Neural cell (in vitro differentiated cells): Measurements from ENCODE around the gene KBTBD13. TPM values are rescaled to one million over a fixed set of nuclear protein-coding genes. Genes with fewer than 3 reads are reported as not detected.
"Not testable (repeated sequence)": the region's sequence is repeated elsewhere in the genome, so short reads cannot be mapped to it uniquely, and the experiment has no call there.

ENCODE experiments used
- H2AFZ ChIP-seq: fragments of 200-600, 300-800 bp; sonication (generic), shearing (Covaris generic); 2 replicates; pipeline ENCODE4 v1.6.0; 2014; ENCODE audit warnings: low read depth, mild to moderate bottlenecking, antibody characterized with exemption, low read length, moderate library complexity
- H3F3A ChIP-seq: fragments of 200-600 bp; shearing (Covaris generic); 2 replicates; pipeline ENCODE4 v1.6.1; 2016; ENCODE audit warnings: mild to moderate bottlenecking, moderate library complexity, mixed read lengths, antibody characterized with exemption, low read length; ENCODE audit not compliant: insufficient read depth, poor library complexity, severe bottlenecking
- H3K27ac ChIP-seq: fragments of 200-600, 300-800 bp; sonication (generic), shearing (Covaris generic); 2 replicates; pipeline ENCODE4 v1.5.1; 2014; ENCODE audit warnings: mild to moderate bottlenecking, low read length, moderate library complexity
- H3K27me3 ChIP-seq: fragments of 300-800, 200-600 bp; sonication (generic), shearing (Covaris generic); 2 replicates; pipeline ENCODE4 v1.6.0; 2014; ENCODE audit warnings: mild to moderate bottlenecking, low read depth, low read length, moderate library complexity; ENCODE audit not compliant: insufficient read depth
- H3K36me3 ChIP-seq: fragments of 300-800, 200-600 bp; sonication (generic), shearing (Covaris generic); 2 replicates; pipeline ENCODE4 v1.5.1; 2014; ENCODE audit warnings: mild to moderate bottlenecking, antibody characterized with exemption, low read length, moderate library complexity; ENCODE audit not compliant: insufficient read depth
- H3K4me2 ChIP-seq: fragments of 300-800, 200-600 bp; sonication (generic), shearing (Covaris generic); 2 replicates; pipeline ENCODE4 v1.6.0; 2014; ENCODE audit warnings: mild to moderate bottlenecking, low read length
- H3K4me3 ChIP-seq: fragments of 300-800, 200-600 bp; sonication (generic), shearing (Covaris generic); 2 replicates; pipeline ENCODE4 v1.5.1; 2014; ENCODE audit warnings: mild to moderate bottlenecking, low read length, moderate library complexity
- H3K79me2 ChIP-seq: fragments of 200-600 bp; shearing (Covaris generic); replicated peaks from 2 replicates; pipeline ENCODE4 v1.6.0; 2014; ENCODE audit warnings: mild to moderate bottlenecking, low read length, moderate library complexity; ENCODE audit not compliant: insufficient read depth
- H3K9ac ChIP-seq: fragments of 300-800, 200-600 bp; sonication (generic), shearing (Covaris generic); 2 replicates; pipeline ENCODE4 v1.6.1; 2016; ENCODE audit warnings: mild to moderate bottlenecking, low read length, mixed read lengths
- H3K9me2 ChIP-seq: fragments of 200-600 bp; shearing (Covaris generic); 2 replicates; pipeline ENCODE4 v1.6.1; 2016; ENCODE audit warnings: mild to moderate bottlenecking, low read length, mixed read lengths; ENCODE audit not compliant: insufficient read depth
- H3K9me3 ChIP-seq: fragments of 200-600, 300-800 bp; sonication (generic), shearing (Covaris generic); 2 replicates; pipeline ENCODE4 v1.6.1; 2016; ENCODE audit warnings: mild to moderate bottlenecking, mixed run types, low read length, moderate library complexity, mixed read lengths
- H4K20me1 ChIP-seq: fragments of 200-600 bp; shearing (Covaris generic); 2 replicates; pipeline ENCODE4 v1.6.1; 2016; ENCODE audit warnings: mild to moderate bottlenecking, mixed run types; ENCODE audit not compliant: insufficient read depth
- EP300 ChIP-seq: fragments of 450-650 bp; conservative IDR thresholded peaks from 2 replicates; pipeline ENCODE4 v1.6.1; 2014; ENCODE audit warnings: antibody characterized with exemption, mild to moderate bottlenecking, moderate library complexity; ENCODE audit not compliant: poor library complexity, severe bottlenecking
- EZH2 ChIP-seq: fragments of 200-600, 300-800 bp; shearing (Covaris generic), sonication (generic); IDR thresholded peaks from 2 replicates; pipeline ENCODE4 v1.6.1; 2014; ENCODE audit warnings: antibody characterized with exemption, low read length, borderline replicate concordance, mild to moderate bottlenecking; ENCODE audit not compliant: insufficient read depth, poor library complexity, severe bottlenecking
- MXI1 ChIP-seq: fragments of 450-650 bp; conservative IDR thresholded peaks from 2 replicates; pipeline ENCODE4 v1.6.1; 2014; ENCODE audit warnings: antibody characterized with exemption, mild to moderate bottlenecking; ENCODE audit not compliant: poor library complexity, severe bottlenecking
- POLR2AphosphoS5 ChIP-seq: IDR thresholded peaks from 2 replicates; pipeline ENCODE4 v1.6.1; 2012
- RAD21 ChIP-seq: fragments of 450-650 bp; conservative IDR thresholded peaks from 2 replicates; pipeline ENCODE4 v1.6.1; 2014; ENCODE audit warnings: antibody characterized with exemption, mild to moderate bottlenecking, moderate library complexity
- SMC3 ChIP-seq: fragments of 450-650 bp; conservative IDR thresholded peaks from 2 replicates; pipeline ENCODE4 v1.6.1; 2014; ENCODE audit warnings: antibody characterized with exemption, mild to moderate bottlenecking, moderate library complexity; ENCODE audit not compliant: poor library complexity
- TAF1 ChIP-seq: IDR thresholded peaks from 2 replicates; pipeline ENCODE4 v1.6.1; 2012; ENCODE audit warnings: low read depth
- polyA plus RNA-seq: library from polyadenylated mRNA; depleted of rRNA; stranded (reverse); fragments of >200 nt; gene quantifications from 2 replicates; pipeline ENCODE4 v1.2.3, GENCODE V29; 2014
- TF ChIP-seq, protein P1 (sequence below): IDR thresholded peaks from 2 replicates; pipeline ENCODE4 v1.6.1; 2012; ENCODE audit warnings: borderline replicate concordance
- TF ChIP-seq, protein P2 (sequence below): fragments of 450-650 bp; IDR thresholded peaks from 2 replicates; pipeline ENCODE4 v1.5.1; 2014; ENCODE audit warnings: antibody characterized with exemption, mild to moderate bottlenecking, moderate library complexity; ENCODE audit not compliant: poor library complexity, severe bottlenecking

KBTBD13 gene
- polyA plus RNA-seq, 1 donor from 2014 or later = not detected

DNA sequence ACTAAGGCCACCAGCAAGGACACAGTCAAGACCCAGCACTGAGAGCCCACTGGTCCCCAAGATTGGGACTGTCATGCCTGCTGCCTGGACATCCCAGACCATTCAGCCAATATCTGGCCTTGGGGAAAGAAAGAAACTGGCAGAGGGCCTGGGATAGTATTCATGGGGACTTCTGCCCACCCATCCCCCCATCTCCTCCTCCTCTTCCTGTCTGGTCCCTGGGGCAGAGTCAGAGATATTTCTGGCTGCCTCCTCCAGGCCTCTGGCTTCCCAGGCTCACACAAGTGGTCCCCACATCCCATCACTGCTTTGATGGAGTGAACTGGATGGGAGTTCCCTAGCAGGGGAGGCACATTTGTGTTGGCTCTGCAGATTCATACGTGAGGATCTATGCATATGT lies 4.5 kb upstream of the KBTBD13 start (continued):
- TF ChIP-seq EZH2 (no peak), MXI1 (no peak)

DNA sequence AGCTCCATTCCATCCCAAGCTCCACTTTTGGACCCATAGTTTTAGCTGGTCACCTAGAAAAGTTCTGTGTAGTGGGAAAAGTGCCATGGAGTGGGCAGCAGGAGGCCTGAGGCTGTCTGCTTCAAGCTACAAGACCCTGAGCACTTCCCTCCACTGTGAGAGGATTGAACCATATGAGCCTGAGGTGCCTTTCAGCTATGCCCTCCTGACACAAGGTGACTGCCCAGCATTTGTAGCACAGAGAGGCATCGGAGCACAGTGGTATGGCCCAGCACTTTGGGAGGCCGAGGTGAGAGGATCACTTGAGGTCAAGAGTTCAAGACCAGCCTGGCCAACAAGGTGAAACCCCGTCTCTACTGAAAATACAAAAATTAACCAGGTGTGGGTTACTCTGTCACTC lies 3.9 kb upstream of the KBTBD13 start:
- Histone ChIP-seq H3K27me3 (peaks cover 9% of the 10 kb centered on the region), H3K9ac (no peak overlapping the region), H3K4me2 (no peak overlapping the region), H3F3A (no peaks in the 10 kb centered on the region), H3K9me3 (no peaks in the 10 kb centered on the region), H3K9me2 (no peaks in the 10 kb centered on the region), H2AFZ (no peak overlapping the region), H3K36me3 (no peaks in the 10 kb centered on the region), H4K20me1 (no peaks in the 10 kb centered on the region), H3K27ac (no peak overlapping the region), H3K4me3 (no peak overlapping the region), H3K79me2 (no peaks in the 10 kb centered on the region)
- TF ChIP-seq SMC3 (no peak), EP300 (no peak), EZH2 (no peak), RAD21 (no peak), POLR2AphosphoS5 (no peak), TAF1 (no peak), MXI1 (no peak)
- TF ChIP-seq, protein P1, sequence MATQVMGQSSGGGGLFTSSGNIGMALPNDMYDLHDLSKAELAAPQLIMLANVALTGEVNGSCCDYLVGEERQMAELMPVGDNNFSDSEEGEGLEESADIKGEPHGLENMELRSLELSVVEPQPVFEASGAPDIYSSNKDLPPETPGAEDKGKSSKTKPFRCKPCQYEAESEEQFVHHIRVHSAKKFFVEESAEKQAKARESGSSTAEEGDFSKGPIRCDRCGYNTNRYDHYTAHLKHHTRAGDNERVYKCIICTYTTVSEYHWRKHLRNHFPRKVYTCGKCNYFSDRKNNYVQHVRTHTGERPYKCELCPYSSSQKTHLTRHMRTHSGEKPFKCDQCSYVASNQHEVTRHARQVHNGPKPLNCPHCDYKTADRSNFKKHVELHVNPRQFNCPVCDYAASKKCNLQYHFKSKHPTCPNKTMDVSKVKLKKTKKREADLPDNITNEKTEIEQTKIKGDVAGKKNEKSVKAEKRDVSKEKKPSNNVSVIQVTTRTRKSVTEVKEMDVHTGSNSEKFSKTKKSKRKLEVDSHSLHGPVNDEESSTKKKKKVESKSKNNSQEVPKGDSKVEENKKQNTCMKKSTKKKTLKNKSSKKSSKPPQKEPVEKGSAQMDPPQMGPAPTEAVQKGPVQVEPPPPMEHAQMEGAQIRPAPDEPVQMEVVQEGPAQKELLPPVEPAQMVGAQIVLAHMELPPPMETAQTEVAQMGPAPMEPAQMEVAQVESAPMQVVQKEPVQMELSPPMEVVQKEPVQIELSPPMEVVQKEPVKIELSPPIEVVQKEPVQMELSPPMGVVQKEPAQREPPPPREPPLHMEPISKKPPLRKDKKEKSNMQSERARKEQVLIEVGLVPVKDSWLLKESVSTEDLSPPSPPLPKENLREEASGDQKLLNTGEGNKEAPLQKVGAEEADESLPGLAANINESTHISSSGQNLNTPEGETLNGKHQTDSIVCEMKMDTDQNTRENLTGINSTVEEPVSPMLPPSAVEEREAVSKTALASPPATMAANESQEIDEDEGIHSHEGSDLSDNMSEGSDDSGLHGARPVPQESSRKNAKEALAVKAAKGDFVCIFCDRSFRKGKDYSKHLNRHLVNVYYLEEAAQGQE = no peak
- TF ChIP-seq, protein P2, sequence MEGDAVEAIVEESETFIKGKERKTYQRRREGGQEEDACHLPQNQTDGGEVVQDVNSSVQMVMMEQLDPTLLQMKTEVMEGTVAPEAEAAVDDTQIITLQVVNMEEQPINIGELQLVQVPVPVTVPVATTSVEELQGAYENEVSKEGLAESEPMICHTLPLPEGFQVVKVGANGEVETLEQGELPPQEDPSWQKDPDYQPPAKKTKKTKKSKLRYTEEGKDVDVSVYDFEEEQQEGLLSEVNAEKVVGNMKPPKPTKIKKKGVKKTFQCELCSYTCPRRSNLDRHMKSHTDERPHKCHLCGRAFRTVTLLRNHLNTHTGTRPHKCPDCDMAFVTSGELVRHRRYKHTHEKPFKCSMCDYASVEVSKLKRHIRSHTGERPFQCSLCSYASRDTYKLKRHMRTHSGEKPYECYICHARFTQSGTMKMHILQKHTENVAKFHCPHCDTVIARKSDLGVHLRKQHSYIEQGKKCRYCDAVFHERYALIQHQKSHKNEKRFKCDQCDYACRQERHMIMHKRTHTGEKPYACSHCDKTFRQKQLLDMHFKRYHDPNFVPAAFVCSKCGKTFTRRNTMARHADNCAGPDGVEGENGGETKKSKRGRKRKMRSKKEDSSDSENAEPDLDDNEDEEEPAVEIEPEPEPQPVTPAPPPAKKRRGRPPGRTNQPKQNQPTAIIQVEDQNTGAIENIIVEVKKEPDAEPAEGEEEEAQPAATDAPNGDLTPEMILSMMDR = no peak

DNA sequence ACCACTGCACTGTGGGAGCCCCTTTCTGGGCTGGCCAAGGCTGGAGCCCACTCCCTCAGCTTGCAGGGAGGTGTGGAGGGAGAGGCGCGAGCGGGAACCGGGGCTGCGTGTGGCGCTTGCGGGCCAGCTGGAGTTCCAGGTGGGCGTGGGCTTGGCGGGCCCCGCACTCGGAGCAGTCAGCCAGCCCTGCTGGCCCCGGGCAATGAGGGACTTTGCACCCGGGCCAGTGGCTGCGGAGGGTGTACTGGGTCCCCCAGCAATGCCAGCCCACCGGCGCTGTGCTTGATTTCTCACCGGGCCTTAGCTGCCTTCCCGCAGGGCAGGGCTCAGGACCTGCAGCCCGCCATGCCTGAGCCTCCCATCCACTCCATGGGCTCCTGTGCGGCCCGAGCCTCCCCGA lies 1.6 kb upstream of the KBTBD13 start:
- H3K36me3 ChIP-seq, H2AFZ ChIP-seq, H3F3A ChIP-seq, H3K27ac ChIP-seq, H3K79me2 ChIP-seq, H3K9ac ChIP-seq, H3K9me3 ChIP-seq, H3K4me3 ChIP-seq, H3K27me3 ChIP-seq, H3K4me2 ChIP-seq, H3K9me2 ChIP-seq, H4K20me1 ChIP-seq: not testable (repeated sequence)

DNA sequence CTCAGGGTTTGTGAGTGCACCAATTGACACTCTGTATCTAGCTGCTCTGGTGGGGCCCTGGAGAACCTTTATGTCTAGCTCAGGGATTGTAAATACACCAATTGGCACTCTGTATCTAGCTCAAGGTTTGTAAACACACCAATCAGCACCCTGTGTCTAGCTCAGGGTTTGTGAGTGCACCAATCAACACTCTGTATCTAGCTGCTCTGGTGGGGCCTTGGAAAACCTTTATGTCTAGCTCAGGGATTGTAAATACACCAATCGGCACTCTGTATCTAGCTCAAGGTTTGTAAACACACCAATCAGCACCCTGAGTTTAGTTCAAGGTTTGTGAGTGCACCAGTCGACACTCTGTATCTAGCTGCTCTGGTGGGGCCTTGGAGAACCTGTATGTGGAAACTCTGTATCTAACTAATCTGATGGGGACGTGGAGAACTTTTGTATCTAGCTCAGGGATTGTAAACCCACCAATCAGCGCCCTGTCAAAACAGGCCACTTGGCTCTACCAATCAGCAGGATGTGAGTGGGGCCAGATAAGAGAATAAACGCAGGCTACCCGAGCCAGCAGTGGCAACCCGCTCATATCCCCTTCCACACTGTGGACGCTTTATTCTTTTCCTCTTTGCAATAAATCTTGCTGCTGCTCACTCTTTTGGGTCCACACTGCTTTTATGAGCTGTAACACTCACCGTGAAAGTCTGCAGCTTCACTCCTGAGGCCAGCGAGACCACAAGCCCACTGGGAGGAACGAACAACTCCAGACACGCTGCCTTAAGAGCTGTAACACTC lies 745 bp upstream of the KBTBD13 start:
- not testable (repeated sequence) for H2AFZ ChIP-seq

More for the DNA sequence above, 745 bp upstream of the KBTBD13 start:
- not testable (repeated sequence) for H3K9me2 ChIP-seq, H3K9ac ChIP-seq, H4K20me1 ChIP-seq, H3K27ac ChIP-seq, H3K79me2 ChIP-seq, H3K4me2 ChIP-seq, H3K36me3 ChIP-seq, H3K4me3 ChIP-seq, H3K9me3 ChIP-seq, H3K27me3 ChIP-seq, H3F3A ChIP-seq
